ENCODE results near the gene TTLL12.

DNA sequence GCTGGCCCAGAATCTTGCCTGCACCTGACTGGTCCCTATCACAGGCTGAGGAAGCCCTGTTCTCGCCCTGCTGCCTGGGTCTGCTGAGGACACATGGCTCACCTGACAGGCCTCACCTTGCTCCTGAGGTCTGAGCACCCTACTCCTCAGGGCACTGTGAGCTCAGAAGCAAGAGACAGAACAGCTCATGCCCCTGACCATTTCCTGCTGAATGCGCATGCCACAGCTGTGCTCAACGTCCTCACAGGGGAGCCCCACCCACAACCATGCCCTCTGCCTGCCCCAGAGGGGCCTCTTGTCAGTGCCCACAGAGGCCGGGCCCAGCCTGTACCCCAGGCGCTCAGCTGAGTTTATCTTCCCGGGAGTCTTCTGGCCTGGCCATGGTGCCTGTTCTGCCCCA is 38.4 kb downstream of the TTLL12 start:
- TF ChIP-seq, protein P1, sequence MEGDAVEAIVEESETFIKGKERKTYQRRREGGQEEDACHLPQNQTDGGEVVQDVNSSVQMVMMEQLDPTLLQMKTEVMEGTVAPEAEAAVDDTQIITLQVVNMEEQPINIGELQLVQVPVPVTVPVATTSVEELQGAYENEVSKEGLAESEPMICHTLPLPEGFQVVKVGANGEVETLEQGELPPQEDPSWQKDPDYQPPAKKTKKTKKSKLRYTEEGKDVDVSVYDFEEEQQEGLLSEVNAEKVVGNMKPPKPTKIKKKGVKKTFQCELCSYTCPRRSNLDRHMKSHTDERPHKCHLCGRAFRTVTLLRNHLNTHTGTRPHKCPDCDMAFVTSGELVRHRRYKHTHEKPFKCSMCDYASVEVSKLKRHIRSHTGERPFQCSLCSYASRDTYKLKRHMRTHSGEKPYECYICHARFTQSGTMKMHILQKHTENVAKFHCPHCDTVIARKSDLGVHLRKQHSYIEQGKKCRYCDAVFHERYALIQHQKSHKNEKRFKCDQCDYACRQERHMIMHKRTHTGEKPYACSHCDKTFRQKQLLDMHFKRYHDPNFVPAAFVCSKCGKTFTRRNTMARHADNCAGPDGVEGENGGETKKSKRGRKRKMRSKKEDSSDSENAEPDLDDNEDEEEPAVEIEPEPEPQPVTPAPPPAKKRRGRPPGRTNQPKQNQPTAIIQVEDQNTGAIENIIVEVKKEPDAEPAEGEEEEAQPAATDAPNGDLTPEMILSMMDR (IDR thresholded peaks at IDR 0.05; ENCODE audit: low read depth, low read length), result no peak
- no peak for TF ChIP-seq EZH2phosphoT487 (IDR thresholded peaks at IDR 0.05; ENCODE audit: low read depth)
